Stimulated activated CD8-positive, alpha-beta memory T cell treated with anti-CD3 and anti-CD28 coated beads, Interleukin-2, amount 100 ng/mL, for 48 hours (primary cell): ENCODE measurements around the gene KIAA1217.
"Not testable (repeated sequence)": the region's sequence is repeated elsewhere in the genome, so short reads cannot be mapped to it uniquely, and the experiment has no call there.

Source experiments
- DNase-seq, 2 donors: peaks; one replicate each; pipeline ENCODE4 v3.0.0-alpha.2; 2020; ENCODE audit warnings: low read depth in 2 of 2

Gene KIAA1217

GRCh38 chr10:24288581-24288980 lies 79.6 kb downstream of the KIAA1217 start:
- no peak for DNase-seq

- DNase-seq: no peak
These were observed 80.3 kb downstream of the KIAA1217 start for GRCh38 chr10:24289235-24289634.

GRCh38 chr10:24292304-24293293 lies 83.7 kb downstream of the KIAA1217 start:
- no peak for DNase-seq

GRCh38 chr10:24299578-24300260 lies 90.8 kb downstream of the KIAA1217 start:
- DNase-seq: no peak

- DNase-seq: no peak
These were observed 94.8 kb downstream of the KIAA1217 start for GRCh38 chr10:24303522-24304310.

GRCh38 chr10:24305551-24306506 lies 96.9 kb downstream of the KIAA1217 start:
- no peak for DNase-seq

- no peak for DNase-seq
These were observed 97.6 kb downstream of the KIAA1217 start for GRCh38 chr10:24306507-24306875.

GRCh38 chr10:24307116-24307515 lies 98.2 kb downstream of the KIAA1217 start:
- no peak for DNase-seq

- no peak for DNase-seq
These were observed 99.0 kb downstream of the KIAA1217 start for GRCh38 chr10:24307696-24308485.

- no peak for DNase-seq
These were observed 101.2 kb downstream of the KIAA1217 start for GRCh38 chr10:24310104-24310503.

GRCh38 chr10:24311888-24312287 lies 103.0 kb downstream of the KIAA1217 start:
- DNase-seq: no peak

GRCh38 chr10:24313283-24313682 lies 104.3 kb downstream of the KIAA1217 start:
- no peak for DNase-seq

GRCh38 chr10:24315211-24315610 lies 106.3 kb downstream of the KIAA1217 start:
- DNase-seq: no peak

GRCh38 chr10:24318517-24318916 lies 109.6 kb downstream of the KIAA1217 start:
- DNase-seq: no peak

- no peak for DNase-seq
These were observed 111.4 kb downstream of the KIAA1217 start for GRCh38 chr10:24320373-24320772.

GRCh38 chr10:24324651-24325050 lies 115.7 kb downstream of the KIAA1217 start:
- no peak for DNase-seq

GRCh38 chr10:24331457-24331856 lies 122.5 kb downstream of the KIAA1217 start:
- DNase-seq: no peak

GRCh38 chr10:24333736-24334135 lies 124.8 kb downstream of the KIAA1217 start:
- DNase-seq: no peak

- no peak for DNase-seq
These were observed 125.5 kb downstream of the KIAA1217 start for GRCh38 chr10:24334279-24334939.

GRCh38 chr10:24337723-24338122 lies 128.8 kb downstream of the KIAA1217 start:
- not testable (repeated sequence) for DNase-seq
